ENCODE measurements around the gene EFL1.

The EFL1 gene

DNA sequence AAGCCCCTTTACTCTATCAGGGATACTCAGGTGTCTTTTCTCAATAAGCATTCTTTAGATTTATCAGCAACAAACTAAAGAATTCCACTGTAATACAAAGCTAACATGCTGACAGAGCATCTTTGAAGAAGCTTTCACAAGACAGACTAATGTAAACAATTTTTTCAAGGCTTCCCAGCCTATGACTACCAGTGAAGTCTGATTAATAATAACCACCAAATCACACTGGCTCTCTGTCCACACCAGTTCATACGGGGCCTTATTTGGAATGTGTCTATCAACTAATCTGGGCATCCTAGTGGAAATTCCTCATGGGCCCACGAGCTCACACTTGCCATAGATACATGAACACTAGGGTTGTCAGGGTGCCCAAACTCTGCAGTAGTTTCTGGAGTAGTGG, 84.5 kb downstream of the EFL1 start:
- 100% methylated on average over 1 to 2 of the region's 2 CpGs for WGBS, 2 experiments (ENCODE audit: insufficient coverage in 2 of 2)
- no peaks in the 10 kb centered on the region for H3K36me3 ChIP-seq (ENCODE audit: control insufficient read depth, insufficient read depth, low read length)
- H3K27ac ChIP-seq (ENCODE audit: low read depth, low read length, severe bottlenecking) = no peak overlapping the region
- H3K4me1 ChIP-seq (ENCODE audit: control insufficient read depth, insufficient read depth, low read length, poor library complexity, severe bottlenecking) = peaks cover 6% of the 10 kb centered on the region
- H3K4me3 ChIP-seq (ENCODE audit: extremely low read depth, insufficient read depth, low read length, poor library complexity, severe bottlenecking) = no peak overlapping the region
- no peaks in the 10 kb centered on the region for H3K9me3 ChIP-seq (ENCODE audit: control insufficient read depth, low read length)

DNA sequence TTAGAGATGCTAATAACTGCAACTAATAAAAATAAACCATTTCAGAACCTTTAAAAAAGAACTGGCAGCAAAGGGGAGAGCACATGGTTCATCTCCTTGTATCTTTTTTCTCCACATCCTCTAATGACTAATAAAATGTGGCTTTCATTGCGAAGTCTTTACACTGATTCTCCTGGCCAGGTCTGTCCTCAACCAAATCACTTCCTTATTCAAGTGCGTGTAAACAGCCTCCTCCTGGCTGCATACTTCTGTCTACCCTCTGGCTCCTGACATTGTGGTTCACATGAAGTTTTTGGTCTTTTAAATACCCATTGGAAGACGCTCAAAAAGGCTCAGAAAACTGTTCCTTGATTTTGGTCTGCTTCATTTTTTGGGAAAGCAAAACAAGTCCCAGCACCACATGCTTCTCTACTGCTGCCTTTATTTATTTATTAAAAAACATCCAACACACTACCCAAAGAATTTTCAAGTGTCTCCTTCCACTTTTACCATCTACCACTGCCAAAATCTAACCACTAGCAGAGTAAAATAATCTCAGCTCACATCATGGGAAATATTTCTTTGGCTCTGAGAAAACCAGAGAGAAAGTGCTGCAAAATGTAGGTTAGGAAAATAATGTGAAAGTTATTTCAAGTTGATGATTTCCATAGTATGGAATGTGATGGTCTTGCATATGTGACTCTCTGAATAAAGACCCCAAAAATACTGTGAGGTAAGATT, 85.1 kb downstream of the EFL1 start:
- Histone ChIP-seq H3K4me1 (ENCODE audit: control insufficient read depth, insufficient read depth, low read length, poor library complexity, severe bottlenecking) (peaks cover 6% of the 10 kb centered on the region), H3K9me3 (ENCODE audit: control insufficient read depth, low read length) (no peaks in the 10 kb centered on the region), H3K27ac (ENCODE audit: low read depth, low read length, severe bottlenecking) (no peak overlapping the region), H3K36me3 (ENCODE audit: control insufficient read depth, insufficient read depth, low read length) (no peaks in the 10 kb centered on the region), H3K4me3 (ENCODE audit: extremely low read depth, insufficient read depth, low read length, poor library complexity, severe bottlenecking) (no peak overlapping the region)
- 88 to 97% methylated on average over 3 of the region's 3 CpGs for WGBS, 2 experiments (ENCODE audit: insufficient coverage in 2 of 2)

DNA sequence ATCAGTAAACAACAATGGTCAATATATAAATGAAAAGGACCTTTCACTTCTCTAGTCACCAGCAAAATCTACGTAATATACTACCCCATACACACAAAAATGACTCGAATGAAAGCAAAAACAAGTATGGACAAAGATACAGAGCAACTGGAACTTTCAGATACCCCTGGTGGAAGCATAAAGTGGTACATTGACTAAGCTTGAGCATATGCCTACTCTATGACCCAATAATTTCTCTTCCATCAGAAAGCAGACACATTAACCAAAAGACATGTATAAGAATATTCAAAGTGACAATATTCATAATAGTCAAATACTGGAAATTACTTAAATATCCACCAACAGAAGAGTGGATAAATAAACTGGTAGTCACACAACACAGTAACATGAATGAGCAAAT, 86.0 kb downstream of the EFL1 start:
- H3K9me3 ChIP-seq (ENCODE audit: control insufficient read depth, low read length) = no peaks in the 10 kb centered on the region
- no peak overlapping the region for H3K4me3 ChIP-seq (ENCODE audit: extremely low read depth, insufficient read depth, low read length, poor library complexity, severe bottlenecking)
- WGBS, 2 experiments (ENCODE audit: insufficient coverage in 2 of 2) = 87 to 88% methylated on average over 1 to 2 of the region's 2 CpGs
- H3K4me1 ChIP-seq (ENCODE audit: control insufficient read depth, insufficient read depth, low read length, poor library complexity, severe bottlenecking) = peaks cover 6% of the 10 kb centered on the region
- no peak overlapping the region for H3K27ac ChIP-seq (ENCODE audit: low read depth, low read length, severe bottlenecking)
- H3K36me3 ChIP-seq (ENCODE audit: control insufficient read depth, insufficient read depth, low read length) = no peaks in the 10 kb centered on the region

DNA sequence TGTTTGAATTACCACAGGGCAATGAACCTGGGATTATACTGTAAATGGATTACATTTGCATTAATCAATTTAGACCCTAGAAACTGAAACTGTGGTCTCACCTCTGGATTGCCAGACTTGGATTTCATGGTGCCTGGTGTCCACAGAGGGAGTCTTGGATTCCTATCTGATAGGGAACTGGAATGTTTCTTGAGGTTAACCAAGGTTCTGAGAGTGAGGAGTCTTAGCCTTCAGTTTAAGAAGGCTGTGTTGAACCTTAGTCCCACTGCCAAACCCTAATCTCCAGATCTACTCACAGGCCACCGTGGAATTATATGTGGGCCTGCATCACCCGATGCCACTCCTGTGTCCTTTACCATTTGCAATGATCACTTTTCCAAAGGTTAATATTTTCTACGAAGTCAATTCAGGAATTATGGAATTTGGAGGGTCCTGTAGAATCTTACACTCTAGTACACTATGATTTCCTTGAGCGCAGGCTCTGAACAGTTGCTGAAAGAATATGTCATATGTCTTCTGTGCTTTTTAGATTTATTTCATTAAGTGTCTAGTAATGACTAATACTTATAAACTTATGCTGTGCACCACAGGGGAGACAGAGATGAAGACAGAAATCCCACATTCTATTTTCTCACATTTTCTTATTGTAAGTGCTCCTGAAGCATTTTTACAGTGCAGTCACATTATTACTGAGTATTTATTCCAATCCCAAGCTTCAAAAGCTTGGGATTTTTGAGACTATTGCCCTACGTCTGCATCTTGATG, 87.9 kb downstream of the EFL1 start:
- no peak overlapping the region for H3K27ac ChIP-seq (ENCODE audit: low read depth, low read length, severe bottlenecking)
- H3K4me1 ChIP-seq (ENCODE audit: control insufficient read depth, insufficient read depth, low read length, poor library complexity, severe bottlenecking) = peaks cover 6% of the 10 kb centered on the region
- 83% methylated on average over 1 of the region's 5 CpGs; no CpG with 5 or more reads in 1 of the 2 experiments for WGBS, 2 experiments (ENCODE audit: insufficient coverage in 2 of 2)

DNA sequence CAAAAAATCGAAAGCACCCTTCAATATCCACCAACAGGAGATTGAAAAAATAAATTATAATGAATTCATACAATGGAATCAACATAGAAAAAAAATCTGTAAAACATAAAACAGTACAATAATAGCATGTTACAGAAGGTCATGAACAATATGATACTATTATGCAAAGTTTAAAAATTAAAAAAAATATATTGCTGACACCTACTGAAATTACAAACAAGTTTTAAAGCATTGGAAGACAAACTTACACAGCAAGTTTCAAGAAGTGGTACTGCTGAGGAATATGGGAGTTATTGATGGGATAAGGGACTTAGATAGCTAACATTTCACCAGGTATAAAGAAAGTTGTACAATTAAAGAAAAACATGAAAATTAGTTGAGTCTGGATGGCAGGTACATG, 89.4 kb downstream of the EFL1 start:
- no peaks in the 10 kb centered on the region for H3K36me3 ChIP-seq (ENCODE audit: control insufficient read depth, insufficient read depth, low read length)
- no peak overlapping the region for H3K27ac ChIP-seq (ENCODE audit: low read depth, low read length, severe bottlenecking)
- no CpG with 5 or more reads among the region's 1 CpG for WGBS, 2 experiments (ENCODE audit: insufficient coverage in 2 of 2)

More for the DNA sequence above, 87.9 kb downstream of the EFL1 start:
- Histone ChIP-seq H3K9me3 (ENCODE audit: control insufficient read depth, low read length) (no peaks in the 10 kb centered on the region), H3K4me3 (ENCODE audit: extremely low read depth, insufficient read depth, low read length, poor library complexity, severe bottlenecking) (no peak overlapping the region), H3K36me3 (ENCODE audit: control insufficient read depth, insufficient read depth, low read length) (no peaks in the 10 kb centered on the region)

DNA sequence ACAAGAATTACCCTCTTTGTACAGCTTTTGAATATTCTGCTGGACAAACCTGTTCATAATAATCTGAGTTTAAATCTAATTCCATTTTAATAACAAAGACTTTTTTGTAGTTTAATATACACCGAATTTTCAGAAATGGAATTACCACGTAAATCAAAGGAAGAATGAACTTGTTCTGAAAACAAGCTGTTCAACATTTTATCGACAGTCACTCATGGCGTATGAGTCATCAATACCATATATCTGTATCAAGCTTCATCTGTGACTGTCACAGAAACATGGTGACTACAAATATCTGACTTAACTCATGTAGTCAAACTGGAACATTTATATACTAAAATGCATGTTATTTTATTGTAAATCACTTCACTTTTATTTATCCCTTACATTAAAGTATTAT, 90.0 kb downstream of the EFL1 start:
- H3K4me1 ChIP-seq (ENCODE audit: control insufficient read depth, insufficient read depth, low read length, poor library complexity, severe bottlenecking) = peaks cover 2% of the 10 kb centered on the region
- 96 to 100% methylated on average over 3 to 4 of the region's 4 CpGs for WGBS, 2 experiments (ENCODE audit: insufficient coverage in 2 of 2)
- H3K27ac ChIP-seq (ENCODE audit: low read depth, low read length, severe bottlenecking) = no peak overlapping the region
- H3K9me3 ChIP-seq (ENCODE audit: control insufficient read depth, low read length) = no peaks in the 10 kb centered on the region
- no peaks in the 10 kb centered on the region for H3K36me3 ChIP-seq (ENCODE audit: control insufficient read depth, insufficient read depth, low read length)
- H3K4me3 ChIP-seq (ENCODE audit: extremely low read depth, insufficient read depth, low read length, poor library complexity, severe bottlenecking) = no peak overlapping the region

More for the DNA sequence above, 89.4 kb downstream of the EFL1 start:
- Histone ChIP-seq H3K4me3 (ENCODE audit: extremely low read depth, insufficient read depth, low read length, poor library complexity, severe bottlenecking) (no peak overlapping the region), H3K4me1 (ENCODE audit: control insufficient read depth, insufficient read depth, low read length, poor library complexity, severe bottlenecking) (peaks cover 6% of the 10 kb centered on the region), H3K9me3 (ENCODE audit: control insufficient read depth, low read length) (no peaks in the 10 kb centered on the region)

DNA sequence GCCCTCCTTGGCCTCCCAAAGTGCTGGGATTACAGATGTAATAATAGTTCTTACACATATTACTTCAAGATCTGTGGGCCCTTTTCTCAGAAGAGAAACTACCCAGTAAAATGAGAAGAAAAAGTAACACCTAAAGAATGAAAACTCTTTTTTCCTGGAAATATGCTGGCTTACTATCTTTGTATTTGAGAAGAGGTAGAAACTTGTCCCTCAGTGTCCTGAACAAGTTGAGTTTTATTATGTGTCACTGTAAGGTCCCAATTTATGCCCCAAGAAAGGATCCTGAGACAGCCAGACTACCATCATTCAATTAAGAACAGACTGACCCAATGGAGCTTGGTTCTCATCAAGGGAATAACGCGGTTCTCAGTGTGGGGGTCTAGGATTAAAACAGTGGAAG, 93.8 kb downstream of the EFL1 start:
- 100% methylated on average over 2 of the region's 2 CpGs; no CpG with 5 or more reads in 1 of the 2 experiments for WGBS, 2 experiments (ENCODE audit: insufficient coverage in 2 of 2)

DNA sequence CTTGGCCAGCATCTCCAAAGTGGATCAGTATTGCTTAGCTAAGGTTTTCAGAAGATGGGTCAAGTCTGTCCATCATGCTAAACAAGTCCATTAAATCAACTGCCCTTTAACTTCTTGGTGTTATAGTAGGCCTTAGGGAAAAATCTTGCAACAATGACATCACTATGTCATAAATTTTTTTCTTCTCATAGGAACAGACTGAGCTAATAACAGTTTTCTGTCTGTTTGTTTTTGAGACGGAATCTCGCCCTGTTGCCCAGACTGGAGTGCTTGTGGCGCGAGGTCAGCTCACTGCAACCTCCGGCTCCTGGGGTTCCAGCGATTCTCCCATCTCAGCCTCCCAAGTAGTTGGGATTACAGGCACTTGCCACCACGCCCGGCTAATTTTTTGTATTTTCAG, 94.2 kb downstream of the EFL1 start:
- Histone ChIP-seq H3K4me3 (ENCODE audit: extremely low read depth, insufficient read depth, low read length, poor library complexity, severe bottlenecking) (no peak overlapping the region), H3K27ac (ENCODE audit: low read depth, low read length, severe bottlenecking) (no peak overlapping the region), H3K36me3 (ENCODE audit: control insufficient read depth, insufficient read depth, low read length) (peaks cover 2% of the 10 kb centered on the region), H3K4me1 (ENCODE audit: control insufficient read depth, insufficient read depth, low read length, poor library complexity, severe bottlenecking) (no peaks in the 10 kb centered on the region), H3K9me3 (ENCODE audit: control insufficient read depth, low read length) (no peaks in the 10 kb centered on the region)
- WGBS, 2 experiments (ENCODE audit: insufficient coverage in 2 of 2) = 92 to 97% methylated on average over 5 to 6 of the region's 8 CpGs

More for the DNA sequence above, 93.8 kb downstream of the EFL1 start:
- H3K27ac ChIP-seq (ENCODE audit: low read depth, low read length, severe bottlenecking) = no peak overlapping the region
- H3K9me3 ChIP-seq (ENCODE audit: control insufficient read depth, low read length) = no peaks in the 10 kb centered on the region
- H3K36me3 ChIP-seq (ENCODE audit: control insufficient read depth, insufficient read depth, low read length) = no peaks in the 10 kb centered on the region
- H3K4me1 ChIP-seq (ENCODE audit: control insufficient read depth, insufficient read depth, low read length, poor library complexity, severe bottlenecking) = no peaks in the 10 kb centered on the region
- no peak overlapping the region for H3K4me3 ChIP-seq (ENCODE audit: extremely low read depth, insufficient read depth, low read length, poor library complexity, severe bottlenecking)

DNA sequence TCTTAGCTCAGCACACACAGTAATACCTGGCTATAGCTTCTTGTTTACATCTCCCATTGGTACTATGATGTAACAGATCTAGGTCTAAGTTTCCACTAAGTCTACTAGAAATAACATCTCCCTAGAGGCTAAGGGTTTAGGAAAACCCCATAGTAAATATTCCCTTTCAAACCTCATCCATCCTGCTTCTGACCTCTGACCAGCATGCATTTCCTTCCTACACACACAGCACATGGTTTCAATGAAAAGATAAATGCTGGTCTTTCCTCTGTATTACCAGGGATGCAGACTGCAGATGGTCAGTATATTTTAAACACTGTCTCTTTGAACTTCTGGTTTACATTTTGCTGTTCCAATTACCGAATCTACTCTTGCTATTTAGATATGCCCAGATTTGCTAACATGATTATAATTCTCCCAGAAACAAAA, 96.6 kb downstream of the EFL1 start:
- H3K36me3 ChIP-seq (ENCODE audit: control insufficient read depth, insufficient read depth, low read length) = peaks cover 9% of the 10 kb centered on the region
- no CpG with 5 or more reads among the region's 1 CpG for WGBS, 2 experiments (ENCODE audit: insufficient coverage in 2 of 2)

DNA sequence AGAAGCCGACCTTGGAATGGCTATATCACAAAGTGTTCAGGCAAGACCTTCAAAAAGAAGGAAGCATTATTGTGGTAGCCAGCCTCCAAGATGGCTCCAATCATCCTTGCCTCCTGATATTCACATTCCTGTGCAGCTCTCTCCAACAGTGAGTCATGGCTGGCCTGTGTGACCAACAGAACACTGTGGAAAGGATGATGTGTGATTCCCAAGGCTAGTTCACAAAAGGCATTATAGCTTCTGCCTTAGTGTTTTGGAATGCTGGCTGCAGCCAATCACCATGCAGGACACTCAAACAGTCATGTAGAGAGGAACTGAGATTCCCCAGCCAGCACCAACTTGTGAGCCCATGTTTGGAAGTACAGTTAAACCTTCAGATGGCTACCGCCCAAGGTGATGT, 102.6 kb downstream of the EFL1 start:
- WGBS, 2 experiments (ENCODE audit: insufficient coverage in 2 of 2) = 88 to 95% methylated on average over 2 of the region's 2 CpGs
- Histone ChIP-seq H3K36me3 (ENCODE audit: control insufficient read depth, insufficient read depth, low read length) (peaks cover 16% of the 10 kb centered on the region), H3K9me3 (ENCODE audit: control insufficient read depth, low read length) (no peaks in the 10 kb centered on the region), H3K4me3 (ENCODE audit: extremely low read depth, insufficient read depth, low read length, poor library complexity, severe bottlenecking) (no peak overlapping the region), H3K27ac (ENCODE audit: low read depth, low read length, severe bottlenecking) (peak overlapping the region; percentile 70), H3K4me1 (ENCODE audit: control insufficient read depth, insufficient read depth, low read length, poor library complexity, severe bottlenecking) (no peaks in the 10 kb centered on the region)

More for the DNA sequence above, 96.6 kb downstream of the EFL1 start:
- no peak overlapping the region for H3K4me3 ChIP-seq (ENCODE audit: extremely low read depth, insufficient read depth, low read length, poor library complexity, severe bottlenecking)
- no peaks in the 10 kb centered on the region for H3K9me3 ChIP-seq (ENCODE audit: control insufficient read depth, low read length)
- H3K4me1 ChIP-seq (ENCODE audit: control insufficient read depth, insufficient read depth, low read length, poor library complexity, severe bottlenecking) = no peaks in the 10 kb centered on the region
- H3K27ac ChIP-seq (ENCODE audit: low read depth, low read length, severe bottlenecking) = no peak overlapping the region

DNA sequence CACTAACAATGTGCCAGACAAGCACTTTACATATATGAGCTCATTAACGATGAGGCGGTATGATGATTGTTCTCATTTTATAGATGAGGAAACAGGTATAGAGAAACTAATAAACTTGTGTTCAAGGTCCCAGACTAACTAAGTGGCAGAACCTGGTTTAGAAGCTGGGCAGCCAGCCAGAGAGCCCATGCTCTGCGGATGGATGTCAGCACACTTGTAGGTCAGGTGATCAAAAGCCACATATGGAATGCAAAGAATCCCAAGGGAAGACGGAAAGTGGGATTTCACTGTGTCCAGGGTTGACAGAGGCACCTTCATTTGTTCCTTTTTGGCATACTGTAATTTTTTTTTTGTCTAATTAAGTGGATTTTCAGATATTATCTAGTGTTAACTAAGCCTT, 103.7 kb downstream of the EFL1 start:
- 88 to 92% methylated on average over 1 to 2 of the region's 4 CpGs for WGBS, 2 experiments (ENCODE audit: insufficient coverage in 2 of 2)
- no peak overlapping the region for H3K27ac ChIP-seq (ENCODE audit: low read depth, low read length, severe bottlenecking)
- peaks cover 16% of the 10 kb centered on the region for H3K36me3 ChIP-seq (ENCODE audit: control insufficient read depth, insufficient read depth, low read length)

More for the DNA sequence above, 103.7 kb downstream of the EFL1 start:
- H3K4me3 ChIP-seq (ENCODE audit: extremely low read depth, insufficient read depth, low read length, poor library complexity, severe bottlenecking) = no peak overlapping the region
- no peaks in the 10 kb centered on the region for H3K4me1 ChIP-seq (ENCODE audit: control insufficient read depth, insufficient read depth, low read length, poor library complexity, severe bottlenecking)
- H3K9me3 ChIP-seq (ENCODE audit: control insufficient read depth, low read length) = no peaks in the 10 kb centered on the region
